ENCODE results near the gene APOL3. TPM values are rescaled to one million over a fixed set of nuclear protein-coding genes. Genes with fewer than 3 reads are reported as not detected.

APOL3 gene
- total RNA-seq, 1 experiment from 2014 or later = not detected

DNA sequence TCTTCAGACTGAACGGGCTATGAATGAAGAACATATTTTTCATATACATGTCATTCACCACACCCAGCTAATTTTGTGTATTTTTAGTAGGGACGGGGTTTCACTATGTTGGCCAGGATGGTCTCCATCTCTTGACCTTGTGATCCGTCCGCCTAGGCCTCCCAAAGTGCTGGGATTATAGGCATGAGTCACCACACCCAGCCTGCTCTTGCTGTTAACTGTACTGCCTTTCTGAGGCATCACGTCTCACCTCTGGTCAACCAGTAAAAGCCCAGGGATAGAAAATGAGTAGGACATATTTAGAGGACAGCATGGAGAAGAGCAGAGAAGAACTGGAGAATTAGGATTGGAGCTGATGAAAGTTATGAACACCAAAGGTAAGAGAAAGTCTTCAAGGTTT lies 55.6 kb downstream of the APOL3 start:
- Histone ChIP-seq H3K9ac (ENCODE audit: extremely low read depth, insufficient read length, low read length) (no peak overlapping the region), H3K18ac (ENCODE audit: insufficient read length, low read depth, low read length) (no peak overlapping the region), H3K14ac (ENCODE audit: insufficient read depth, low read length) (no peak overlapping the region), H4K20me1 (ENCODE audit: control insufficient read depth, insufficient read depth, insufficient read length) (no peaks in the 10 kb centered on the region), H4K91ac (ENCODE audit: insufficient read length, low read depth, low read length) (no peak overlapping the region), H2BK12ac (ENCODE audit: insufficient read length, low read depth, low read length) (no peak overlapping the region), H3K4me2 (ENCODE audit: insufficient read depth, insufficient read length, low read length) (no peak overlapping the region), H2BK5ac (ENCODE audit: insufficient read length, low read length) (no peak overlapping the region), H3K23ac (ENCODE audit: insufficient read length, low read depth, low read length) (no peak overlapping the region), H4K5ac (ENCODE audit: insufficient read length, low read depth, low read length) (no peak overlapping the region), H3K23me2 (ENCODE audit: insufficient read length, low read depth, low read length, poor library complexity, severe bottlenecking) (no peaks in the 10 kb centered on the region), H3K79me1 (ENCODE audit: insufficient read depth, low read depth, low read length, poor library complexity, severe bottlenecking) (no peaks in the 10 kb centered on the region), H4K8ac (replicated peaks; ENCODE audit: insufficient read length, low read depth, low read length) (no peak overlapping the region), H3K4ac (ENCODE audit: low read depth, low read length) (no peak overlapping the region), H3K27me3 (ENCODE audit: insufficient read depth, low read length) (no peaks in the 10 kb centered on the region), H2BK15ac (ENCODE audit: low read depth, low read length) (no peak overlapping the region), H3K79me2 (ENCODE audit: insufficient read depth, low read length) (no peaks in the 10 kb centered on the region), H2AFZ (ENCODE audit: low read length) (no peak overlapping the region), H3K27ac (ENCODE audit: insufficient read length, low read depth, low read length) (no peak overlapping the region), H3K56ac (ENCODE audit: insufficient read length, low read depth, low read length) (no peak overlapping the region), H3T11ph (ENCODE audit: low read length) (no peak overlapping the region), H2AK5ac (ENCODE audit: insufficient read length, low read length) (no peak overlapping the region), H2BK120ac (ENCODE audit: low read depth, low read length, poor library complexity, severe bottlenecking) (no peak overlapping the region), H2BK20ac (ENCODE audit: low read depth, low read length, poor library complexity, severe bottlenecking) (no peak overlapping the region), H3K9me3 (ENCODE audit: control insufficient read depth, low read depth, low read length) (no peaks in the 10 kb centered on the region), H3K4me1 (ENCODE audit: insufficient read depth, low read length) (no peaks in the 10 kb centered on the region)
- H3K27me3 Mint-ChIP-seq (ENCODE audit: low read depth) = peaks cover 2% of the 10 kb centered on the region; the same call in 1 of the 2 replicates
- peaks cover 0 to 5% (median 0%) of the 10 kb centered on the region in 3 experiments; a peak in 1 of 7 replicates for H3K36me3 Mint-ChIP-seq (ENCODE audit: insufficient read depth in 1 of 3, low read depth in 3 of 3)
- DNase-seq = no peak
- WGBS (ENCODE audit: extremely low coverage, insufficient read length, low lambda C conversion rate) = no CpG with 5 or more reads among the region's 5 CpGs
- TF ChIP-seq, protein P1, sequence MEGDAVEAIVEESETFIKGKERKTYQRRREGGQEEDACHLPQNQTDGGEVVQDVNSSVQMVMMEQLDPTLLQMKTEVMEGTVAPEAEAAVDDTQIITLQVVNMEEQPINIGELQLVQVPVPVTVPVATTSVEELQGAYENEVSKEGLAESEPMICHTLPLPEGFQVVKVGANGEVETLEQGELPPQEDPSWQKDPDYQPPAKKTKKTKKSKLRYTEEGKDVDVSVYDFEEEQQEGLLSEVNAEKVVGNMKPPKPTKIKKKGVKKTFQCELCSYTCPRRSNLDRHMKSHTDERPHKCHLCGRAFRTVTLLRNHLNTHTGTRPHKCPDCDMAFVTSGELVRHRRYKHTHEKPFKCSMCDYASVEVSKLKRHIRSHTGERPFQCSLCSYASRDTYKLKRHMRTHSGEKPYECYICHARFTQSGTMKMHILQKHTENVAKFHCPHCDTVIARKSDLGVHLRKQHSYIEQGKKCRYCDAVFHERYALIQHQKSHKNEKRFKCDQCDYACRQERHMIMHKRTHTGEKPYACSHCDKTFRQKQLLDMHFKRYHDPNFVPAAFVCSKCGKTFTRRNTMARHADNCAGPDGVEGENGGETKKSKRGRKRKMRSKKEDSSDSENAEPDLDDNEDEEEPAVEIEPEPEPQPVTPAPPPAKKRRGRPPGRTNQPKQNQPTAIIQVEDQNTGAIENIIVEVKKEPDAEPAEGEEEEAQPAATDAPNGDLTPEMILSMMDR (conservative IDR thresholded peaks at IDR 0.05) = no peak
- H3K9me3 Mint-ChIP-seq = peaks cover 7 to 8% of the 10 kb centered on the region in 2 experiments; a peak in 3 of 5 replicates
- peaks cover 5 to 13% of the 10 kb centered on the region in 2 experiments for H3K4me1 Mint-ChIP-seq
- no peak overlapping the region for H3K27ac Mint-ChIP-seq
- H3K4me3 Mint-ChIP-seq = no peak overlapping the region
